ENCODE data around the gene TBCK.
"Not testable (repeated sequence)": the region's sequence is repeated elsewhere in the genome, so short reads cannot be mapped to it uniquely, and the experiment has no call there.

TBCK gene

DNA sequence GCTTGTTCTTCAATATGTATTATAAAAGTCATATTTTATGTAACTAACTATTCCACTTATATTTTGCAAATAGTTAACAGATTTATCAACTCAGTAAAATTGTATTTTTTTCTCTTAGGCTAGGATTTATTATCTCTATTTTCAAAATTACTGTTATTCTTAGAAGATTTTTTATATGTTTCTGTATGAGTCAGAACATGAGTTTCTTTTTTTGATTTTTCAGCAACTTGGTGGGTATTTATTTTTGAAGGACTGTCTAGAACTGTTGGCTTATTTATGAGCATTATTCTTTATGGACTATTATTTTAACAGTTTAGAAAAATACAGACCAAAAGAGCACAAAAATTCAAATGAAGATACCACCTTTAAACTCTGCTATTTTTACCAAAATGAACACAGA is 7.1 kb upstream of the TBCK start:
- Histone ChIP-seq H3K27ac (ENCODE audit: low read length) (no peak overlapping the region), H3K9me3 (ENCODE audit: control insufficient read depth, insufficient read depth, low read length) (no peaks in the 10 kb centered on the region), H3K4me1 (ENCODE audit: control insufficient read depth, insufficient read depth, low read length) (no peaks in the 10 kb centered on the region), H3K4me3 (ENCODE audit: low read length) (no peak overlapping the region), H3K27me3 (ENCODE audit: control insufficient read depth, insufficient read depth, low read length) (no peaks in the 10 kb centered on the region), H3K36me3 (ENCODE audit: control insufficient read depth, insufficient read depth, low read length) (no peaks in the 10 kb centered on the region; the same call in 1 of the 2 replicates)
- DNase-seq (ENCODE audit: low read depth, low spot score) = no peak

GRCh38 chr4:106321814-106322213 is 5.8 kb upstream of the TBCK start:
- H3K27ac ChIP-seq (ENCODE audit: low read length); H3K4me1 ChIP-seq (ENCODE audit: control insufficient read depth, insufficient read depth, low read length); H3K9me3 ChIP-seq (ENCODE audit: control insufficient read depth, insufficient read depth, low read length); H3K4me3 ChIP-seq (ENCODE audit: low read length); H3K27me3 ChIP-seq (ENCODE audit: control insufficient read depth, insufficient read depth, low read length); DNase-seq (ENCODE audit: low read depth, low spot score); H3K36me3 ChIP-seq (ENCODE audit: control insufficient read depth, insufficient read depth, low read length): not testable (repeated sequence)
- no CpG with 5 or more reads among the region's 6 CpGs for WGBS (ENCODE audit: insufficient coverage, insufficient read length)

- not testable (repeated sequence) for H3K4me3 ChIP-seq (ENCODE audit: low read length); H3K4me1 ChIP-seq (ENCODE audit: control insufficient read depth, insufficient read depth, low read length); H3K36me3 ChIP-seq (ENCODE audit: control insufficient read depth, insufficient read depth, low read length); H3K27me3 ChIP-seq (ENCODE audit: control insufficient read depth, insufficient read depth, low read length); H3K27ac ChIP-seq (ENCODE audit: low read length); H3K9me3 ChIP-seq (ENCODE audit: control insufficient read depth, insufficient read depth, low read length); DNase-seq (ENCODE audit: low read depth, low spot score)
- WGBS (ENCODE audit: insufficient coverage, insufficient read length) = no CpG with 5 or more reads among the region's 34 CpGs
Observed at GRCh38 chr4:106321168-106321567, 5.2 kb upstream of the TBCK start.

GRCh38 chr4:106320235-106320634 is 4.2 kb upstream of the TBCK start:
- no peaks in the 10 kb centered on the region for H3K9me3 ChIP-seq (ENCODE audit: control insufficient read depth, insufficient read depth, low read length)
- H3K4me1 ChIP-seq (ENCODE audit: control insufficient read depth, insufficient read depth, low read length) = no peaks in the 10 kb centered on the region
- no peaks in the 10 kb centered on the region for H3K27me3 ChIP-seq (ENCODE audit: control insufficient read depth, insufficient read depth, low read length)
- DNase-seq (ENCODE audit: low read depth, low spot score) = no peak
- H3K36me3 ChIP-seq (ENCODE audit: control insufficient read depth, insufficient read depth, low read length) = no peaks in the 10 kb centered on the region
- H3K4me3 ChIP-seq (ENCODE audit: low read length) = no peak overlapping the region
- no peak overlapping the region for H3K27ac ChIP-seq (ENCODE audit: low read length)
- no CpG with 5 or more reads among the region's 1 CpG for WGBS (ENCODE audit: insufficient coverage, insufficient read length)

GRCh38 chr4:106318511-106318910 is 2.5 kb upstream of the TBCK start:
- H3K27me3 ChIP-seq (ENCODE audit: control insufficient read depth, insufficient read depth, low read length) = no peaks in the 10 kb centered on the region
- H3K9me3 ChIP-seq (ENCODE audit: control insufficient read depth, insufficient read depth, low read length) = no peaks in the 10 kb centered on the region
- H3K27ac ChIP-seq (ENCODE audit: low read length) = no peak overlapping the region
- no peak overlapping the region for H3K4me3 ChIP-seq (ENCODE audit: low read length)
- DNase-seq (ENCODE audit: low read depth, low spot score) = no peak
- no peaks in the 10 kb centered on the region for H3K36me3 ChIP-seq (ENCODE audit: control insufficient read depth, insufficient read depth, low read length)
- no peaks in the 10 kb centered on the region for H3K4me1 ChIP-seq (ENCODE audit: control insufficient read depth, insufficient read depth, low read length)

DNA sequence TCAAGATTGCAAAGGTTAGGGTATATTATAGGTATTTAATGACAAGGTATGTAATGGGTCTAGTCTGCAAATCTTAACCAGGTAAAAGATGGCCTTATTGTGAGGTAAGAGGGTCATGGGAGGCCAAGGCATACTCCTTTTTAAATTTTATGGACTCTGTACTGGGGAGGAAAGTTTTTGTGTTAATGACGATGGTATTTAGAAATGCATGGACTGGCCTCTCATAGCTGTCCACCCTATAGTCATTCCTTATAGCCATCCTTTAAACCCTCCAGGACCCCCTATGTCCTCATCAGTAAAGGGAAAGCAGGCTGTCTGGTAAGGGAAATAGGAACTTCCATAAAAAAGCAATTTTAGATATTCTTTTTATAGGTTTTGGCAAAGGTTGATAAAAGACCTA is 1.8 kb upstream of the TBCK start:
- DNase-seq (ENCODE audit: low read depth, low spot score) = no peak
- no peaks in the 10 kb centered on the region for H3K9me3 ChIP-seq (ENCODE audit: control insufficient read depth, insufficient read depth, low read length)
- no peaks in the 10 kb centered on the region for H3K27me3 ChIP-seq (ENCODE audit: control insufficient read depth, insufficient read depth, low read length)
- H3K36me3 ChIP-seq (ENCODE audit: control insufficient read depth, insufficient read depth, low read length) = no peaks in the 10 kb centered on the region
- H3K27ac ChIP-seq (ENCODE audit: low read length) = no peak overlapping the region
- WGBS (ENCODE audit: insufficient coverage, insufficient read length) = no CpG with 5 or more reads among the region's 1 CpG
- no peak overlapping the region for H3K4me3 ChIP-seq (ENCODE audit: low read length)
- H3K4me1 ChIP-seq (ENCODE audit: control insufficient read depth, insufficient read depth, low read length) = no peaks in the 10 kb centered on the region

DNA sequence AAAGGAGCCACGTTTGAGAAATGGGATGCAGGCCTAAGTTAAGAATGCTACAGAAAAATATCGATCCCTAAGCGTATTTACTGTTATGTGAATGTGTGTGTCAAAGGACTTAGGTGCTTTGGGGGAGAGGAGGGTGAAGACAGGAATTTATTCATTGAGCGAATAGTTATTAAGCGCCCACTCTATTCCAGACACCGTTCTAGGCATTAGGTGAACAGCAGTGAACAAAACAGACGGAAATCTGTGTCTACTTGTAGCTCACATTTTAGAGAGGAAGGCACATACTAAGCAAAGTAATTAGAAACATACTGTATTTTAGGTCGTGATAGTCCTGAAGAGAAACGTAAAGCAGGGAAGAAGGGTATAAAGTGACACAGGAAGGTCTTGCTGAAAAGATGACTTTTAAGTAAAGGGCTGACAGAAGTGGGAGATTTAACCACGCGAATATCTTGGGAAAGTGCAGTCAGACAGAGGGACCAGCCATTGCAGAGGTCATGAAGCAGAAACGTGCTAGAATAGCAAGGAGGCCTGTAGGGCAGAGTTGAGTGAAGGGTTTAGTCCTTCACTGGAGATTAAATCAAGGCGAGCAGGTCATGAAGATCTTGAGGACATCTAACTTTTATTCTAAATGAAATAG is 882 bp upstream of the TBCK start:
- no peak for DNase-seq (ENCODE audit: low read depth, low spot score)
- Histone ChIP-seq H3K4me3 (ENCODE audit: low read length) (peak overlapping the region; percentile 81; the same call in 1 of the 2 replicates), H3K27me3 (ENCODE audit: control insufficient read depth, insufficient read depth, low read length) (no peaks in the 10 kb centered on the region), H3K36me3 (ENCODE audit: control insufficient read depth, insufficient read depth, low read length) (no peaks in the 10 kb centered on the region), H3K9me3 (ENCODE audit: control insufficient read depth, insufficient read depth, low read length) (no peaks in the 10 kb centered on the region), H3K27ac (ENCODE audit: low read length) (no peak overlapping the region), H3K4me1 (ENCODE audit: control insufficient read depth, insufficient read depth, low read length) (no peaks in the 10 kb centered on the region)
- no CpG with 5 or more reads among the region's 13 CpGs for whole genome bisulfite sequencing (ENCODE audit: insufficient coverage, insufficient read length)

- Histone ChIP-seq H3K4me1 (ENCODE audit: control insufficient read depth, insufficient read depth, low read length) (no peaks in the 10 kb centered on the region), H3K4me3 (ENCODE audit: low read length) (peak overlapping the region; percentile 81), H3K27me3 (ENCODE audit: control insufficient read depth, insufficient read depth, low read length) (no peaks in the 10 kb centered on the region), H3K9me3 (ENCODE audit: control insufficient read depth, insufficient read depth, low read length) (no peaks in the 10 kb centered on the region), H3K27ac (ENCODE audit: low read length) (no peak overlapping the region), H3K36me3 (ENCODE audit: control insufficient read depth, insufficient read depth, low read length) (no peaks in the 10 kb centered on the region)
- no peak for DNase-seq (ENCODE audit: low read depth, low spot score)
- WGBS (ENCODE audit: insufficient coverage, insufficient read length) = no CpG with 5 or more reads among the region's 13 CpGs
Observed at GRCh38 chr4:106315476-106315967, 487 bp downstream of the TBCK start.

DNA sequence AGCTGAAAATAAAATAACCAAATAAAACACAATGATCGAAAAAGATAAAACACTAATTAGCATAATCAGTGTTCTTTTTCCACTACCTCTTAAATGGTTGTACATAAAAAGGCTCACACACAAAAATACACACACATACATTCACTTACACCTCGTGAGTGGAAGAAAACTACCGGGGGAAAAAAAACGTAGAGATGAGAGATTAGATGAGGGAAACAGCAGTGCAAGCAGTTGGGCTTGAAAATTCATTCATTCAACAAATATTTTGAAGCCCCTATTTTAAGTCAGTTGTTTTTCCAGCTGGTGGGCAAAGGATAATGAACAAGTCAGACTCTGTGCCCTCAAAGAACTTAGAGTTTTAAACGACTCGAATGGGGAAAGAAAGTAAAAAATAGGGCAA is 1.0 kb downstream of the TBCK start:
- H3K27me3 ChIP-seq (ENCODE audit: control insufficient read depth, insufficient read depth, low read length) = no peaks in the 10 kb centered on the region
- no peak for DNase-seq (ENCODE audit: low read depth, low spot score)
- no peak overlapping the region for H3K4me3 ChIP-seq (ENCODE audit: low read length)
- H3K27ac ChIP-seq (ENCODE audit: low read length) = no peak overlapping the region
- WGBS (ENCODE audit: insufficient coverage, insufficient read length) = no CpG with 5 or more reads among the region's 6 CpGs
- H3K4me1 ChIP-seq (ENCODE audit: control insufficient read depth, insufficient read depth, low read length) = no peaks in the 10 kb centered on the region
- H3K36me3 ChIP-seq (ENCODE audit: control insufficient read depth, insufficient read depth, low read length) = no peaks in the 10 kb centered on the region
- no peaks in the 10 kb centered on the region for H3K9me3 ChIP-seq (ENCODE audit: control insufficient read depth, insufficient read depth, low read length)

DNA sequence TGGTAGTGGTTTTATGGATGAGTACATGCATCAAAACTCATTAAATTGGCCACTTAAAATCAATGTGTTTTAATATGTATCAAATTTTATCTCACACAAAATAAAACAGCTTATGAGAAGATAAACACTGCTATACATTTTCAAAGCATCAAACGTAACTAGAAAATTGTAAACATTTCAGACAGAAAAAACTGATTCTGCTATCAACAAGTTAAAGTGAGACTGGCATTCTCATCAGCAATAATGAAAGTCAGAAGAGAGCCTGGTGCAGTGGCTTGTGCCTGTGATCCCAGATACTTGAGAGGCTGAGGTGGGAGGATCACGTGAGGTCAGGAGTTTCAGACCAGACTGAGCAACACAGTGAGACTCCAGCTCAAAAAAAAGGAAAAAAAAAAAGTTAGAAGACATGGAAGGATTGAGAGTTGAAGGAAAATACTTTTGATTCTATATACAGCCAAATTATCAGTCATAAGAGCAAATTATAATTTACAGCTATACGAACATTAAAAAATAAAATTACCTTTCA is 2.9 kb downstream of the TBCK start:
- DNase-seq (ENCODE audit: low read depth, low spot score) = no peak
- H3K27ac ChIP-seq (ENCODE audit: low read length) = no peak overlapping the region
- no peaks in the 10 kb centered on the region for H3K4me1 ChIP-seq (ENCODE audit: control insufficient read depth, insufficient read depth, low read length)
- no peaks in the 10 kb centered on the region for H3K9me3 ChIP-seq (ENCODE audit: control insufficient read depth, insufficient read depth, low read length)
- whole genome bisulfite sequencing (ENCODE audit: insufficient coverage, insufficient read length) = no CpG with 5 or more reads among the region's 3 CpGs
- H3K27me3 ChIP-seq (ENCODE audit: control insufficient read depth, insufficient read depth, low read length) = no peaks in the 10 kb centered on the region
- H3K36me3 ChIP-seq (ENCODE audit: control insufficient read depth, insufficient read depth, low read length) = no peaks in the 10 kb centered on the region
- H3K4me3 ChIP-seq (ENCODE audit: low read length) = no peak overlapping the region

GRCh38 chr4:106312377-106312776 is 3.6 kb downstream of the TBCK start:
- no peaks in the 10 kb centered on the region for H3K27me3 ChIP-seq (ENCODE audit: control insufficient read depth, insufficient read depth, low read length)
- no peaks in the 10 kb centered on the region for H3K4me1 ChIP-seq (ENCODE audit: control insufficient read depth, insufficient read depth, low read length)
- H3K9me3 ChIP-seq (ENCODE audit: control insufficient read depth, insufficient read depth, low read length) = no peaks in the 10 kb centered on the region
- WGBS (ENCODE audit: insufficient coverage, insufficient read length) = no CpG with 5 or more reads among the region's 1 CpG
- no peak for DNase-seq (ENCODE audit: low read depth, low spot score)
- no peaks in the 10 kb centered on the region for H3K36me3 ChIP-seq (ENCODE audit: control insufficient read depth, insufficient read depth, low read length)
- H3K27ac ChIP-seq (ENCODE audit: low read length) = no peak overlapping the region
- H3K4me3 ChIP-seq (ENCODE audit: low read length) = no peak overlapping the region
